Neural cell (in vitro differentiated cells): ENCODE data around the gene GGCX. TPM values are rescaled to one million over a fixed set of nuclear protein-coding genes. Genes with fewer than 3 reads are reported as not detected.

Experiments
- H2AFZ ChIP-seq: fragments of 200-600, 300-800 bp; sonication (generic), shearing (Covaris generic); 2 replicates; pipeline ENCODE4 v1.6.0; 2014; ENCODE audit warnings: low read depth, mild to moderate bottlenecking, antibody characterized with exemption, low read length, moderate library complexity
- H3F3A ChIP-seq: fragments of 200-600 bp; shearing (Covaris generic); 2 replicates; pipeline ENCODE4 v1.6.1; 2016; ENCODE audit warnings: mild to moderate bottlenecking, moderate library complexity, mixed read lengths, antibody characterized with exemption, low read length; ENCODE audit not compliant: insufficient read depth, poor library complexity, severe bottlenecking
- H3K27ac ChIP-seq: fragments of 200-600, 300-800 bp; sonication (generic), shearing (Covaris generic); 2 replicates; pipeline ENCODE4 v1.5.1; 2014; ENCODE audit warnings: mild to moderate bottlenecking, low read length, moderate library complexity
- H3K27me3 ChIP-seq: fragments of 300-800, 200-600 bp; sonication (generic), shearing (Covaris generic); 2 replicates; pipeline ENCODE4 v1.6.0; 2014; ENCODE audit warnings: mild to moderate bottlenecking, low read depth, low read length, moderate library complexity; ENCODE audit not compliant: insufficient read depth
- H3K36me3 ChIP-seq: fragments of 300-800, 200-600 bp; sonication (generic), shearing (Covaris generic); 2 replicates; pipeline ENCODE4 v1.5.1; 2014; ENCODE audit warnings: mild to moderate bottlenecking, antibody characterized with exemption, low read length, moderate library complexity; ENCODE audit not compliant: insufficient read depth
- H3K4me2 ChIP-seq: fragments of 300-800, 200-600 bp; sonication (generic), shearing (Covaris generic); 2 replicates; pipeline ENCODE4 v1.6.0; 2014; ENCODE audit warnings: mild to moderate bottlenecking, low read length
- H3K4me3 ChIP-seq: fragments of 300-800, 200-600 bp; sonication (generic), shearing (Covaris generic); 2 replicates; pipeline ENCODE4 v1.5.1; 2014; ENCODE audit warnings: mild to moderate bottlenecking, low read length, moderate library complexity
- H3K79me2 ChIP-seq: fragments of 200-600 bp; shearing (Covaris generic); replicated peaks from 2 replicates; pipeline ENCODE4 v1.6.0; 2014; ENCODE audit warnings: mild to moderate bottlenecking, low read length, moderate library complexity; ENCODE audit not compliant: insufficient read depth
- H3K9ac ChIP-seq: fragments of 300-800, 200-600 bp; sonication (generic), shearing (Covaris generic); 2 replicates; pipeline ENCODE4 v1.6.1; 2016; ENCODE audit warnings: mild to moderate bottlenecking, low read length, mixed read lengths
- H3K9me2 ChIP-seq: fragments of 200-600 bp; shearing (Covaris generic); 2 replicates; pipeline ENCODE4 v1.6.1; 2016; ENCODE audit warnings: mild to moderate bottlenecking, low read length, mixed read lengths; ENCODE audit not compliant: insufficient read depth
- H3K9me3 ChIP-seq: fragments of 200-600, 300-800 bp; sonication (generic), shearing (Covaris generic); 2 replicates; pipeline ENCODE4 v1.6.1; 2016; ENCODE audit warnings: mild to moderate bottlenecking, mixed run types, low read length, moderate library complexity, mixed read lengths
- H4K20me1 ChIP-seq: fragments of 200-600 bp; shearing (Covaris generic); 2 replicates; pipeline ENCODE4 v1.6.1; 2016; ENCODE audit warnings: mild to moderate bottlenecking, mixed run types; ENCODE audit not compliant: insufficient read depth
- EP300 ChIP-seq: fragments of 450-650 bp; conservative IDR thresholded peaks from 2 replicates; pipeline ENCODE4 v1.6.1; 2014; ENCODE audit warnings: antibody characterized with exemption, mild to moderate bottlenecking, moderate library complexity; ENCODE audit not compliant: poor library complexity, severe bottlenecking
- EZH2 ChIP-seq: fragments of 200-600, 300-800 bp; shearing (Covaris generic), sonication (generic); IDR thresholded peaks from 2 replicates; pipeline ENCODE4 v1.6.1; 2014; ENCODE audit warnings: antibody characterized with exemption, low read length, borderline replicate concordance, mild to moderate bottlenecking; ENCODE audit not compliant: insufficient read depth, poor library complexity, severe bottlenecking
- MXI1 ChIP-seq: fragments of 450-650 bp; conservative IDR thresholded peaks from 2 replicates; pipeline ENCODE4 v1.6.1; 2014; ENCODE audit warnings: antibody characterized with exemption, mild to moderate bottlenecking; ENCODE audit not compliant: poor library complexity, severe bottlenecking
- POLR2AphosphoS5 ChIP-seq: IDR thresholded peaks from 2 replicates; pipeline ENCODE4 v1.6.1; 2012
- RAD21 ChIP-seq: fragments of 450-650 bp; conservative IDR thresholded peaks from 2 replicates; pipeline ENCODE4 v1.6.1; 2014; ENCODE audit warnings: antibody characterized with exemption, mild to moderate bottlenecking, moderate library complexity
- SMC3 ChIP-seq: fragments of 450-650 bp; conservative IDR thresholded peaks from 2 replicates; pipeline ENCODE4 v1.6.1; 2014; ENCODE audit warnings: antibody characterized with exemption, mild to moderate bottlenecking, moderate library complexity; ENCODE audit not compliant: poor library complexity
- TAF1 ChIP-seq: IDR thresholded peaks from 2 replicates; pipeline ENCODE4 v1.6.1; 2012; ENCODE audit warnings: low read depth
- polyA plus RNA-seq: library from polyadenylated mRNA; depleted of rRNA; stranded (reverse); fragments of >200 nt; gene quantifications from 2 replicates; pipeline ENCODE4 v1.2.3, GENCODE V29; 2014
- TF ChIP-seq, protein P1 (sequence below): fragments of 450-650 bp; IDR thresholded peaks from 2 replicates; pipeline ENCODE4 v1.5.1; 2014; ENCODE audit warnings: antibody characterized with exemption, mild to moderate bottlenecking, moderate library complexity; ENCODE audit not compliant: poor library complexity, severe bottlenecking
- TF ChIP-seq, protein P2 (sequence below): IDR thresholded peaks from 2 replicates; pipeline ENCODE4 v1.6.1; 2012; ENCODE audit warnings: borderline replicate concordance

GGCX gene
- polyA plus RNA-seq, 1 donor from 2014 or later, result 41.4 TPM

DNA sequence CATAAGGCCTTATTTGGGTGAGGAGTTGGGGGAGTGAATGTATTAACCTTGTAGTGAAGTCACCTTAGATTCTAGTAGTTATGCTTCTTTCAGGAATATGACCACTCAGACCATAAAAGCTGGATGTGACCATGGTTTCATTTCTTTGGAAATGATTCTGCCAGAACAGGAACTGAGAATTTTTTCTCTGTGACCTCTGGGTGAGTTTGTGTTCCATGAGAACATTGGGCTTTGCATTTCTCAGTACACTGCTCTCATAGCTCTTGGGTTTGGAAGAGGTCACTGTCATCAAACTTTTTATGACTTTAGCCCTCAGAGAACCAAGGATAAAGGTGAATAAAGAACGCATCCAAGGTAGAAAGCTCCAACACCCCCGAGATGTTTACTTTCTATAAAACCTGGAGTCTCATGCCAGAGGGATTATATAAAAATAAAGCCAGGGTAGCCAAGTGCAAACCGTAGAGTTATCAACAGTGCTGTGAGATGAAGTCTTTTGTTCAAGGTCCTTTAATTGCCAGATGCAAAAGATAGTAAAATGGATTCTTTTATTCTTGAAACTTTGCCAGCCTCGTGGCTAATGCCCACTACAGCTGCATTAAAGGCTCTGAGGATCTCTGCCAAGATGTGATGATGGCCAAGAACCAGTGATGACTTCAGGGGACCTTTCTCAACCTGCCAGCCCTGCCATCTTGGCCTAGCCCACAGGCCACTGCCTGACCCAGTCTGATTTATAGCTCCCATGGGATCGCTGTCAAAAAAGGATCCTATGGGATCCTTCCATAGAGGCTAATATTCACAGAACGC, 50.1 kb downstream of the GGCX start:
- Histone ChIP-seq H2AFZ (no peak overlapping the region), H3F3A (no peaks in the 10 kb centered on the region), H3K4me3 (no peak overlapping the region), H4K20me1 (no peaks in the 10 kb centered on the region), H3K9me3 (no peaks in the 10 kb centered on the region), H3K4me2 (no peak overlapping the region), H3K79me2 (no peaks in the 10 kb centered on the region), H3K36me3 (no peaks in the 10 kb centered on the region), H3K27me3 (no peaks in the 10 kb centered on the region), H3K27ac (no peak overlapping the region), H3K9me2 (no peaks in the 10 kb centered on the region), H3K9ac (no peak overlapping the region)
- TF ChIP-seq TAF1 (no peak), EZH2 (no peak), MXI1 (no peak), POLR2AphosphoS5 (no peak), EP300 (no peak), RAD21 (no peak), SMC3 (no peak)
- TF ChIP-seq, protein P1, sequence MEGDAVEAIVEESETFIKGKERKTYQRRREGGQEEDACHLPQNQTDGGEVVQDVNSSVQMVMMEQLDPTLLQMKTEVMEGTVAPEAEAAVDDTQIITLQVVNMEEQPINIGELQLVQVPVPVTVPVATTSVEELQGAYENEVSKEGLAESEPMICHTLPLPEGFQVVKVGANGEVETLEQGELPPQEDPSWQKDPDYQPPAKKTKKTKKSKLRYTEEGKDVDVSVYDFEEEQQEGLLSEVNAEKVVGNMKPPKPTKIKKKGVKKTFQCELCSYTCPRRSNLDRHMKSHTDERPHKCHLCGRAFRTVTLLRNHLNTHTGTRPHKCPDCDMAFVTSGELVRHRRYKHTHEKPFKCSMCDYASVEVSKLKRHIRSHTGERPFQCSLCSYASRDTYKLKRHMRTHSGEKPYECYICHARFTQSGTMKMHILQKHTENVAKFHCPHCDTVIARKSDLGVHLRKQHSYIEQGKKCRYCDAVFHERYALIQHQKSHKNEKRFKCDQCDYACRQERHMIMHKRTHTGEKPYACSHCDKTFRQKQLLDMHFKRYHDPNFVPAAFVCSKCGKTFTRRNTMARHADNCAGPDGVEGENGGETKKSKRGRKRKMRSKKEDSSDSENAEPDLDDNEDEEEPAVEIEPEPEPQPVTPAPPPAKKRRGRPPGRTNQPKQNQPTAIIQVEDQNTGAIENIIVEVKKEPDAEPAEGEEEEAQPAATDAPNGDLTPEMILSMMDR, result no peak
- TF ChIP-seq, protein P2, sequence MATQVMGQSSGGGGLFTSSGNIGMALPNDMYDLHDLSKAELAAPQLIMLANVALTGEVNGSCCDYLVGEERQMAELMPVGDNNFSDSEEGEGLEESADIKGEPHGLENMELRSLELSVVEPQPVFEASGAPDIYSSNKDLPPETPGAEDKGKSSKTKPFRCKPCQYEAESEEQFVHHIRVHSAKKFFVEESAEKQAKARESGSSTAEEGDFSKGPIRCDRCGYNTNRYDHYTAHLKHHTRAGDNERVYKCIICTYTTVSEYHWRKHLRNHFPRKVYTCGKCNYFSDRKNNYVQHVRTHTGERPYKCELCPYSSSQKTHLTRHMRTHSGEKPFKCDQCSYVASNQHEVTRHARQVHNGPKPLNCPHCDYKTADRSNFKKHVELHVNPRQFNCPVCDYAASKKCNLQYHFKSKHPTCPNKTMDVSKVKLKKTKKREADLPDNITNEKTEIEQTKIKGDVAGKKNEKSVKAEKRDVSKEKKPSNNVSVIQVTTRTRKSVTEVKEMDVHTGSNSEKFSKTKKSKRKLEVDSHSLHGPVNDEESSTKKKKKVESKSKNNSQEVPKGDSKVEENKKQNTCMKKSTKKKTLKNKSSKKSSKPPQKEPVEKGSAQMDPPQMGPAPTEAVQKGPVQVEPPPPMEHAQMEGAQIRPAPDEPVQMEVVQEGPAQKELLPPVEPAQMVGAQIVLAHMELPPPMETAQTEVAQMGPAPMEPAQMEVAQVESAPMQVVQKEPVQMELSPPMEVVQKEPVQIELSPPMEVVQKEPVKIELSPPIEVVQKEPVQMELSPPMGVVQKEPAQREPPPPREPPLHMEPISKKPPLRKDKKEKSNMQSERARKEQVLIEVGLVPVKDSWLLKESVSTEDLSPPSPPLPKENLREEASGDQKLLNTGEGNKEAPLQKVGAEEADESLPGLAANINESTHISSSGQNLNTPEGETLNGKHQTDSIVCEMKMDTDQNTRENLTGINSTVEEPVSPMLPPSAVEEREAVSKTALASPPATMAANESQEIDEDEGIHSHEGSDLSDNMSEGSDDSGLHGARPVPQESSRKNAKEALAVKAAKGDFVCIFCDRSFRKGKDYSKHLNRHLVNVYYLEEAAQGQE, result no peak

DNA sequence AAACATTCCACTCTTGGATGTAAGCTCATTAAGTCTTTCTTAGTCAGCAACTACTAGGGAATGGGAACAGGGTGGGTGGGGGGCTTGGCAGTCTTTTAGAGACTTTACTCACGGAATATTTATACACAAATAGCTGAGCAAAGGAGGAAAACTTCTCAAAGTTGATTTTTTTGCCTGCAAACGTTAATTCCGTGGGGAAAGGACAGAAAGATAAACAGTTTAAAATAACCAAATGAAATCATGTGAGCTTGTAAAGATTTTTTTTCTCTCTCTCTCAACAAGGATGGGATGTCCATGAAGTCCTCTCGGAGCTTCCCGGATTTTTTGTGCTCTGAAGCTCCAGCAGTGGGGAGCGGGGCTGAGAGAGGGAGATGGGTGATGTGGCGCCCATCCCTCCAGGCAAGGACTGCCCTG, 54.5 kb downstream of the GGCX start:
- no peak overlapping the region for H2AFZ ChIP-seq
- no peaks in the 10 kb centered on the region for H3F3A ChIP-seq
- H3K4me2 ChIP-seq, result no peak overlapping the region

More for the DNA sequence above, 54.5 kb downstream of the GGCX start:
- H3K4me3 ChIP-seq, result no peak overlapping the region
- no peaks in the 10 kb centered on the region for H4K20me1 ChIP-seq
- no peak overlapping the region for H3K9ac ChIP-seq
- no peaks in the 10 kb centered on the region for H3K36me3 ChIP-seq
- no peak for TF ChIP-seq EP300
- TF ChIP-seq, protein P2, result no peak
- TF ChIP-seq MXI1, result no peak
- TF ChIP-seq SMC3, result no peak
- TF ChIP-seq, protein P1, result no peak
- no peak for TF ChIP-seq EZH2
- no peak for TF ChIP-seq RAD21
- TF ChIP-seq TAF1, result no peak
- TF ChIP-seq POLR2AphosphoS5, result no peak
- no peaks in the 10 kb centered on the region for H3K27me3 ChIP-seq
- H3K9me3 ChIP-seq, result no peaks in the 10 kb centered on the region
- no peak overlapping the region for H3K27ac ChIP-seq
- no peaks in the 10 kb centered on the region for H3K9me2 ChIP-seq
- no peaks in the 10 kb centered on the region for H3K79me2 ChIP-seq
